HCT116 (cell line): ENCODE data around the gene LHFPL6. TPM values are rescaled to one million over a fixed set of nuclear protein-coding genes. Genes with fewer than 3 reads are reported as not detected.
"Not testable (repeated sequence)": the region's sequence is repeated elsewhere in the genome, so short reads cannot be mapped to it uniquely, and the experiment has no call there.

Source experiments
- ATAC-seq: fragments of 200-7000 bp; cut with Tn5 transposase; 2 replicates; pipeline ENCODE4 v1.9.1; 2020; ENCODE audit warnings: mild to moderate bottlenecking, moderate library complexity
- BruUV-seq: library from RNA; stranded (reverse); fragments of 400-500 nt; replicated peaks from 2 replicates; lab custom pipeline; 2021; lab: Mats Ljungman, UMichigan
- CTCF ChIA-PET: fragments of 300-600 bp; sonication (Branson Sonifier 250); formaldehyde crosslinking; loops from one replicate; lab custom pipeline; 2021; ENCODE audit warnings: antibody characterized with exemption; lab: Charles Lee
- POLR2A ChIA-PET: fragments of 300-600, 350-600 bp; sonication (Branson Sonifier 250); formaldehyde crosslinking; loops from one replicate; lab custom pipeline; 2021; ENCODE audit warnings: antibody characterized with exemption; lab: Charles Lee
- RAD21 ChIA-PET, 2 experiments: fragments of 300-600 bp; sonication (Branson Sonifier 250); formaldehyde crosslinking; loops; one replicate each; lab custom pipeline; 2023; ENCODE audit warnings: low total read pairs in 2 of 2; ENCODE audit not compliant: uncharacterized antibody in 2 of 2, unreplicated experiment in 2 of 2, low non-redundant PET in 1 of 2; lab: Charles Lee
- DNase-seq: peaks from one replicate; pipeline ENCODE4 v3.0.0-alpha.2; 2010; ENCODE audit warnings: low read depth, low spot score
- H2AFZ ChIP-seq: fragments of 200-600 bp; shearing (Covaris generic), sonication (generic); 2 replicates; pipeline ENCODE4 v1.6.1; 2017; ENCODE audit warnings: low read depth, mixed run types, mixed read lengths, antibody characterized with exemption, low read length; ENCODE audit not compliant: poor library complexity, severe bottlenecking
- H3K27ac ChIP-seq: 2 replicates; pipeline ENCODE4 v1.5.1; 2012; ENCODE audit warnings: low read depth, low read length
- H3K27me3 ChIP-seq: fragments of 200-600 bp; sonication (generic); 2 replicates; pipeline ENCODE4 v1.6.1; 2016; ENCODE audit warnings: mixed run types, low read length, mixed read lengths; ENCODE audit not compliant: insufficient read depth
- H3K36me3 ChIP-seq, 2 experiments: fragments of 200-500 bp in 1 of 2; fragments of 200-600 bp in 1 of 2; sonication (Bioruptor generic) in 1 of 2; sonication (generic) in 1 of 2; 2 replicates each; pipeline versions ENCODE4 v1.5.1 to v1.6.1; 2014 to 2016; ENCODE audit warnings: low read length in 2 of 2, inconsistent platforms in 1 of 2, mixed read lengths in 1 of 2, mixed run types in 1 of 2; ENCODE audit not compliant: insufficient read depth in 2 of 2, control insufficient read depth in 1 of 2
- H3K4me1 ChIP-seq, 2 experiments: fragments of 200-600 bp in 1 of 2; sonication (generic) in 1 of 2; 2 replicates each; pipeline versions ENCODE4 v1.5.1 to v1.6.1; 2012 to 2017; ENCODE audit warnings: low read length in 2 of 2, inconsistent platforms in 1 of 2, mild to moderate bottlenecking in 1 of 2, mixed read lengths in 1 of 2, mixed run types in 1 of 2, moderate library complexity in 1 of 2; ENCODE audit not compliant: insufficient read depth in 2 of 2, control insufficient read depth in 1 of 2
- H3K4me2 ChIP-seq: fragments of 200-600 bp; sonication (generic); 2 replicates; pipeline ENCODE4 v1.6.1; 2017; ENCODE audit warnings: mixed run types, low read length, mixed read lengths
- H3K4me3 ChIP-seq, 2 experiments: fragments of 200-600 bp in 1 of 2; sonication (generic) in 1 of 2; replicated peaks in 1 of 2; 2 replicates each; pipeline ENCODE4 v1.5.1; 2011 to 2016; ENCODE audit warnings: low read length in 2 of 2, control low read depth in 1 of 2, low read depth in 1 of 2, mild to moderate bottlenecking in 1 of 2, mixed read lengths in 1 of 2, mixed run types in 1 of 2
- H3K79me2 ChIP-seq: fragments of 200-600 bp; sonication (generic); 2 replicates; pipeline ENCODE4 v1.6.1; 2017; ENCODE audit warnings: mild to moderate bottlenecking, mixed run types, low read length, moderate library complexity, mixed read lengths; ENCODE audit not compliant: insufficient read depth
- H3K9ac ChIP-seq: fragments of 200-600 bp; sonication (generic); 2 replicates; pipeline ENCODE4 v1.6.1; 2016; ENCODE audit warnings: low read length, mixed read lengths
- H3K9me2 ChIP-seq: fragments of 200-600 bp; sonication (generic), shearing (Covaris generic); 2 replicates; pipeline ENCODE4 v1.6.1; 2017; ENCODE audit warnings: mixed run types, mild to moderate bottlenecking, moderate library complexity; ENCODE audit not compliant: insufficient read depth
- H3K9me3 ChIP-seq, 2 experiments: fragments of 200-500 bp in 1 of 2; fragments of 200-600 bp in 1 of 2; sonication (Bioruptor generic) in 1 of 2; sonication (generic) in 1 of 2; 2 replicates each; pipeline ENCODE4 v1.6.1; 2014 to 2017; ENCODE audit warnings: low read length in 2 of 2, mixed read lengths in 2 of 2, inconsistent platforms in 1 of 2, low read depth in 1 of 2, mild to moderate bottlenecking in 1 of 2, mixed run types in 1 of 2, moderate library complexity in 1 of 2; ENCODE audit not compliant: control insufficient read depth in 1 of 2, insufficient read depth in 1 of 2
- H4K20me1 ChIP-seq: fragments of 200-600 bp; sonication (generic), shearing (Covaris generic); 2 replicates; pipeline ENCODE4 v1.6.1; 2017; ENCODE audit warnings: mixed run types, mild to moderate bottlenecking, moderate library complexity; ENCODE audit not compliant: insufficient read depth
- FOSL1 ChIP-seq: IDR thresholded peaks from 2 replicates; pipeline ENCODE4 v1.6.1; 2012; ENCODE audit warnings: low read depth
- RAD21 ChIP-seq: IDR thresholded peaks from 2 replicates; pipeline ENCODE4 v1.6.1; 2012; ENCODE audit warnings: low read depth, mild to moderate bottlenecking
- SIN3A ChIP-seq: IDR thresholded peaks from 2 replicates; pipeline ENCODE4 v1.6.1; 2012; ENCODE audit warnings: low read depth
- SP1 ChIP-seq: IDR thresholded peaks from 2 replicates; pipeline ENCODE4 v1.6.1; 2012; ENCODE audit warnings: low read depth
- ZFX ChIP-seq: fragments of 450-650 bp; IDR thresholded peaks from 2 replicates; pipeline ENCODE4 v1.6.1; 2017
- ZNF274 ChIP-seq: fragments of 200-500 bp; sonication (Bioruptor generic); IDR thresholded peaks from 2 replicates; pipeline ENCODE4 v1.6.1; 2014; ENCODE audit warnings: mild to moderate bottlenecking, low read depth, low read length, inconsistent platforms
- intact Hi-C: fragments of 100-400 bp; cut with micrococcal nuclease; formaldehyde crosslinking; loops from 2 replicates; pipeline ENCODE4 v1.10.0; 2022
- total RNA-seq: library from RNA; stranded (reverse); gene quantifications from one replicate; pipeline ENCODE4 v1.2.1, GENCODE V29; 2021; ENCODE audit not compliant: unreplicated experiment
- TF ChIP-seq, protein P1 (sequence below): IDR thresholded peaks from 2 replicates; pipeline ENCODE4 v1.6.1; 2012
- TF ChIP-seq, protein P2 (sequence below): IDR thresholded peaks from 2 replicates; pipeline ENCODE4 v1.6.1; 2011; ENCODE audit warnings: mild to moderate bottlenecking, low read length, moderate library complexity; ENCODE audit not compliant: insufficient replicate concordance; ENCODE audit errors: extremely low read depth
- TF ChIP-seq, protein P3 (sequence below): IDR thresholded peaks from 2 replicates; pipeline ENCODE4 v1.6.1; 2012; ENCODE audit warnings: low read depth

LHFPL6 gene
- total RNA-seq, 1 experiment from 2014 or later, result 0.22 TPM

DNA sequence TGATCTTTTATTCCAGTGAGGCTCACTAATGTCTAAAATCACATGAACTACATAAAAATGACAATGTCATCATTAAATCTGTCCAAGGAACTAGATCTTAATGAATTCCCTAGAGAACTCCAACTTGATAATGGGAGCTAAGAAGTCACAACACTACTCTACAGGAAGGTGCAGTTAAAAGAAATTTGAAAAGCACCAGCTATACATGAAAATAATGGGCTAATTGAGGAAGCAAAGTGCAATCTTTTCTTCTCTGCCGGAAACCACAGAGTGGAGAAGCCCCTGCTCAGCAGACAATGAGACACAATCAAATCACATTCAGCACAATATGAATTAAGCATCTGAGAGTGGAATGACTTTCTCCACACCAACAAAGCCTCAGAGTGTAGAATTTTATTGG lies 261.7 kb downstream of the LHFPL6 start:
- Histone ChIP-seq H3K4me3 (no peak overlapping the region), H3K36me3 (no peaks in the 10 kb centered on the region), H3K9ac (no peak overlapping the region), H3K4me1 (no peaks in the 10 kb centered on the region), H3K9me2 (no peaks in the 10 kb centered on the region), H3K9me3 (no peaks in the 10 kb centered on the region), H3K79me2 (no peaks in the 10 kb centered on the region), H4K20me1 (no peaks in the 10 kb centered on the region), H3K4me2 (no peak overlapping the region), H3K27me3 (no peaks in the 10 kb centered on the region), H3K27ac (no peak overlapping the region), H2AFZ (no peak overlapping the region)
- TF ChIP-seq FOSL1 (no peak), RAD21 (no peak), ZFX (no peak), ZNF274 (no peak), SP1 (no peak), SIN3A (no peak)
- TF ChIP-seq, protein P1, sequence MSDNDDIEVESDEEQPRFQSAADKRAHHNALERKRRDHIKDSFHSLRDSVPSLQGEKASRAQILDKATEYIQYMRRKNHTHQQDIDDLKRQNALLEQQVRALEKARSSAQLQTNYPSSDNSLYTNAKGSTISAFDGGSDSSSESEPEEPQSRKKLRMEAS, result no peak
- TF ChIP-seq, protein P2, sequence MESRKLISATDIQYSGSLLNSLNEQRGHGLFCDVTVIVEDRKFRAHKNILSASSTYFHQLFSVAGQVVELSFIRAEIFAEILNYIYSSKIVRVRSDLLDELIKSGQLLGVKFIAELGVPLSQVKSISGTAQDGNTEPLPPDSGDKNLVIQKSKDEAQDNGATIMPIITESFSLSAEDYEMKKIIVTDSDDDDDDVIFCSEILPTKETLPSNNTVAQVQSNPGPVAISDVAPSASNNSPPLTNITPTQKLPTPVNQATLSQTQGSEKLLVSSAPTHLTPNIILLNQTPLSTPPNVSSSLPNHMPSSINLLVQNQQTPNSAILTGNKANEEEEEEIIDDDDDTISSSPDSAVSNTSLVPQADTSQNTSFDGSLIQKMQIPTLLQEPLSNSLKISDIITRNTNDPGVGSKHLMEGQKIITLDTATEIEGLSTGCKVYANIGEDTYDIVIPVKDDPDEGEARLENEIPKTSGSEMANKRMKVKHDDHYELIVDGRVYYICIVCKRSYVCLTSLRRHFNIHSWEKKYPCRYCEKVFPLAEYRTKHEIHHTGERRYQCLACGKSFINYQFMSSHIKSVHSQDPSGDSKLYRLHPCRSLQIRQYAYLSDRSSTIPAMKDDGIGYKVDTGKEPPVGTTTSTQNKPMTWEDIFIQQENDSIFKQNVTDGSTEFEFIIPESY, result no peak
- TF ChIP-seq, protein P3, sequence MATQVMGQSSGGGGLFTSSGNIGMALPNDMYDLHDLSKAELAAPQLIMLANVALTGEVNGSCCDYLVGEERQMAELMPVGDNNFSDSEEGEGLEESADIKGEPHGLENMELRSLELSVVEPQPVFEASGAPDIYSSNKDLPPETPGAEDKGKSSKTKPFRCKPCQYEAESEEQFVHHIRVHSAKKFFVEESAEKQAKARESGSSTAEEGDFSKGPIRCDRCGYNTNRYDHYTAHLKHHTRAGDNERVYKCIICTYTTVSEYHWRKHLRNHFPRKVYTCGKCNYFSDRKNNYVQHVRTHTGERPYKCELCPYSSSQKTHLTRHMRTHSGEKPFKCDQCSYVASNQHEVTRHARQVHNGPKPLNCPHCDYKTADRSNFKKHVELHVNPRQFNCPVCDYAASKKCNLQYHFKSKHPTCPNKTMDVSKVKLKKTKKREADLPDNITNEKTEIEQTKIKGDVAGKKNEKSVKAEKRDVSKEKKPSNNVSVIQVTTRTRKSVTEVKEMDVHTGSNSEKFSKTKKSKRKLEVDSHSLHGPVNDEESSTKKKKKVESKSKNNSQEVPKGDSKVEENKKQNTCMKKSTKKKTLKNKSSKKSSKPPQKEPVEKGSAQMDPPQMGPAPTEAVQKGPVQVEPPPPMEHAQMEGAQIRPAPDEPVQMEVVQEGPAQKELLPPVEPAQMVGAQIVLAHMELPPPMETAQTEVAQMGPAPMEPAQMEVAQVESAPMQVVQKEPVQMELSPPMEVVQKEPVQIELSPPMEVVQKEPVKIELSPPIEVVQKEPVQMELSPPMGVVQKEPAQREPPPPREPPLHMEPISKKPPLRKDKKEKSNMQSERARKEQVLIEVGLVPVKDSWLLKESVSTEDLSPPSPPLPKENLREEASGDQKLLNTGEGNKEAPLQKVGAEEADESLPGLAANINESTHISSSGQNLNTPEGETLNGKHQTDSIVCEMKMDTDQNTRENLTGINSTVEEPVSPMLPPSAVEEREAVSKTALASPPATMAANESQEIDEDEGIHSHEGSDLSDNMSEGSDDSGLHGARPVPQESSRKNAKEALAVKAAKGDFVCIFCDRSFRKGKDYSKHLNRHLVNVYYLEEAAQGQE, result no peak
- POLR2A ChIA-PET, result no interaction called here
- ATAC-seq, result no peak
- intact Hi-C loops, result no loop called here
- BruUV-seq, result no TSS peak
- no peak for DNase-seq
- CTCF ChIA-PET, result no interaction called here
- RAD21 ChIA-PET, result no interaction called here

DNA sequence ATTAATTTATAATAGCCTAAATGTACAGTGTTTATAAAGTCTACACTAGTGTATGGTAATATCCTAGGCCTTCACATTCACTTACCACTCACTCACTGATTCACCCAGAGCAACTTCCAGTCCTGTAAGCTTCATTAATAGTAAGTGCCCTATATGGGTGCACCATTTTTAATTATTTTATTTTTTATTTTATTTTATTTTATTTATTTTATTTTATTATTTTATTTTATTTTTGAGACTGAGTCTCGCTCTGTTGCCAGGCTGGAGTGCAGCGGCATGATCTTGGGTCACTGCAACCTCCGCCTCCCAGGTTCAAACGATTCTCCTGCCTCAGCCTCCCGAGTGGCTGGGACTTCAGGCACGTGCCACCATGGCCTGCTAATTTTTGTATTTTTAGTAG lies 264.9 kb downstream of the LHFPL6 start:
- H3K27ac ChIP-seq, H4K20me1 ChIP-seq, H3K27me3 ChIP-seq, intact Hi-C loops, H3K4me2 ChIP-seq, ATAC-seq, H3K79me2 ChIP-seq, DNase-seq, H3K36me3 ChIP-seq, H3K9ac ChIP-seq, POLR2A ChIA-PET, H2AFZ ChIP-seq, H3K4me1 ChIP-seq, H3K4me3 ChIP-seq, BruUV-seq, H3K9me2 ChIP-seq, H3K9me3 ChIP-seq: not testable (repeated sequence)
- ChIA-PET RAD21 (interaction anchor here in 1 of 2 experiments (0.6 kb wide), 1 partner anchor 219 kb away, joined by 3 read pairs; no protein-coding TSS in a partner anchor), CTCF (interaction anchor here (0.8 kb wide), 1 partner anchor 193 kb away, joined by 3 read pairs; no protein-coding TSS in a partner anchor)
